Cortex of kidney (tissue), 1 donor: Measurements from ENCODE around the gene PRICKLE2.

Source experiments
- DNase-seq: peaks from one replicate; lab custom pipeline; 2025; lab: John Stamatoyannopoulos, UW

The PRICKLE2 gene

DNA sequence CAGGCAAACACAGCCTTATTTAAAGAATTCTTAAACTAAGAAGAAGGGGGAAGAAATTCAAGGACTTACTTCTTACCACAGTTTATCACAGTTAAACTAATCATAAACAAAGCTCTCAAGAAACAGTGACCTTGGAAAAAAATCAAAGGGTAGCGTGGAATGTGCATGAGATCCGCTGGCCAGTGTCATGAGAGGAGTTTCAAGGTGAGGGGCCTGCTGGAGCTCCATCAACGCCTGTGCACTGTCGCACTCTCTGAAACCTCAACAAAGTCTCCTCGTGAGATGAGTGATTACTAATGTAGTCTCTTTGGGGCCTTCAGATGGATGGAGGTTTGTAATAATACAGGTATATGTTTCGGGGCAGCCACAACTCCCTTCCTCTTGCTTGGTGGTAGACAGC, 28.4 kb upstream of the PRICKLE2 start:
- no peak for DNase-seq

DNA sequence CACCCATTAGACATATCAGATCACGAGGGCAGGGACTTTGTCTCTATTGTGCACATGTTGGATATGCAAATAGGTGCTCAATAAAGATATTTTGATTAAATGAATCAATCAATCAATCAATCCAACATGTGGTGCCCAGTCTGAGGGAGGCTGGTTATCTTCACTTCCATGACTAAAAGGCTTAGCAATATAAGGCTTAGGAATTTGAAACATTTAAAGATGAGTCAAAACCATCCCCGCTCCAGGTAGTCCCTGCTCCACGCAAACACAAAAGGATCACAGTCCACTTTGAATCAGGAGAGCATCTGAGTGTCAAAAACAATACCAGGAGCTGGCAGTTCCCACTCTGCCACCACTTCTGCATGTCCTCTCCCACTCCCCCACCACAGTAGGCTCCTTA, 25.8 kb upstream of the PRICKLE2 start:
- DNase-seq: no peak

DNA sequence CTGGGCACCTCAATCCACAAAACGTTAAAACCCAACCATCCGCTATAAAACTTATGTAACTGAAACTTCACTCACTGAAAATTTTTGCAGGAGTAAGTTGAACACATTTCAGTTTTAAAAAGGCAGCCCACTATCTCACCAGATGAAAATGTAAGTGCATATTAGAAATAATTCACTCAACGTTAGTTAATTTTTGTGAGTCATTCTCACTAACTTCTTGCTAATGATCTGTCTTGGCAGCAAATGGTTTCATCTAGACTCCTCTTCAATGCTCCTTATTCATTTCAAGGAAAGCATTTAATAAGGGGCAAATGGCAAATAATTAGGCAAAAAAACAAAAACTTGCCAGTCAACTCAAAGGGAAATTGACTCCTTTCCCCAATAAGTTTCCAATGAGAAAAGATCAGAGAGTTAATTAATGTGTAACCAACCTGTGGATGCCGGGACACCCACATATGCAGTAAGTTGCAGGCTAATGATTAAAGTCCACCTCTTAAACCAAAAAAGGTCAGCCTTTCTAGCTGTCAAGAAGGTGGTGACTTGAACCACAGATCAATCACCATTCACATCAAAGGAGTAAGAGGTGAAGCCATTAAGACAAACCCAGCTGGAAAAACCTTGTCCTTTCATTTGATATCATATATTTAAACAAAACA, 22.9 kb upstream of the PRICKLE2 start:
- no peak for DNase-seq

DNA sequence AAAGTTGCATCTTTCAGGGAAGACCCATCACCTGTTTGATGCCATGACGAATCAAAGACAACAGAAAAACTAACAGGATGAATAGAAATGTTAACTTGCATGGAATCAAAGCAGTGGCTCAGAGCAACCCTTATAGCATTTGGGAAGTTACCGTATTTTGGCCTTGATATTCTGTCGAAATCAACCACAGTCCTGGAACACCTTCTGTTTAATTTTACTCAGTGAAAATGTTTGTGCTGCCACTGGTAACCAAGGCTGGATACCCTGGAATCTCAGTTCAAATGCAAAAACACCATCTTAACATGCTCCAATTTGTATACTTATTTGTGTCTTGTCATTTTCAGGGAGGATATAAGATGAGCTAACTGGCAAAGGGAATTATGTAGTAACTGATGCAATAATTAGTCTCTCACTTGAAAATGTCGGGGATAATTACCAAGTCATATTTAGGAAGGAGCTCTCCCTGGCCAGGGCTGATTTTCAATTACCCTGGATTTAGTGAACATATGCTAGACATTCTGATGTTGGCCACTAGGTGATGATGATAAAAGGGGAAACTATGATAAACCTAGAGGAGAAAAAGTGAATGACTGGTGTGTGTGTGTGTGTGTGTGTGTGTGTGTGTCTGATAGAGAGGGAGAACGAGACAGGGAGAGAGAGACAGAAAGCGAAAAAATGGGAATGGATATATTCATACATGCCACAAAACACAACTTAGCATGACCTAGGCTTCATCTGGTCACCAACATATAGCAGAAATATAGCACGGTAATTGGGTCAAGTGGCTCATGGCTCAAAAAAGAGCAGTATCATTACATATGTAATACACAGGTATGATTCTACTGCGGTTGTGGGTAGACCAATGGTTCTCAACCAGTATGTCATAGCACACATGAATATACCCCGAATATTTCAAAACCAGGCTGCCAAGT, 19.0 kb upstream of the PRICKLE2 start:
- no peak for DNase-seq

DNA sequence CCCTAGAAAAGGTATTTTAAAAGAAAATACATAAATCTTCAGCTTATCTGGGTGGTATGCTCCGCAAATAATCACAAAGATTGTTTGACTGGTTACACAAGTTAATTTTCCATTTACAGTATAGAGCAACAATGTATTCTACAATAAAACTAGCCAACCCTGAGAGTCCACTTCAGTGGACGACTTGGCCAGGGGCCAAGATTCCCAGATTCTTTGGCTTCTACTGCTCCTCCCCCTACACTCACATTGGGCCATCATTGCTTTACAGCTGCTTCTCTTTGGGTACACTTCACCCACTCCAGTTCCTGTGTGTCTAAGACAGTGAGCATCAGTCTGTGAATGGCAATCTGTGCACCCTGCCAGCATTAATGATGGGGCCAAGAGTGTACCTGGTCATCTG, 17.2 kb upstream of the PRICKLE2 start:
- DNase-seq: no peak

DNA sequence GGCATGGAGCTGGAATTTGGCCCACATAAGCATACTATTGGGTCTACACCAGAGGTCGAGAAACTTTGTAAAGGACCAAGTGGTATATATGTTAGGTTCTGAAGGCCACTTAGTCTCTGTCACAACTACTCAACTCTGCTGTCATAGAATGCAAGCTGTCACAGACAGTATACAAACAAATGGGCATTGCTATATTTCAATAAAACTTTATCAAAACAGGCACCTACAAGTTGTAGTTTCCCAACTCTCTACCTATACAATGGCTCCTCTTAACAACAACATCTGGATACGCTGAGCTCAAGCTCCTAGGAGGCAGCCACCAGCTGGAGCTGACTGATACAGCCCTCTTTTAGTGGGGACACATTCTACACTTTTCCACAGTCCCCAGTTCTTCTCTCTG, 15.7 kb upstream of the PRICKLE2 start:
- no peak for DNase-seq

DNA sequence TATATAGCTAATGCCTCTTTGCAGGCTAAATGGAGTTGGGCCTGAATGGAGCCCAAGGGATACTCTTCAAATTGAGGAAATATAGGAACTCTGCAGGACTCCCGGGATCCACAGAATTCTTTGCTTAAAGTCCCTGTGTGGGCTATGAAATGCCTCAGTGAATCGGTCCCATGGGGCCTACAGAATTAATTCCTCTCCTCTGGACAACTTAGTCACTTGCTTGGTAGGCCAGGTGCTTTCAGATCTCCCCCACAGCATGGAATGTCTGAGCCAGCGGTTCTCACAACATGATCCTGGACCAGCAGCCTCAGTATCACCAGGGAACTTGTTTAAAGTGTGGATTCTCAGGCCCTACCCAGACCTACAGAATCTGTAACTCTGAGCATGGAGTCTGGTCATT, 15.1 kb upstream of the PRICKLE2 start:
- no peak for DNase-seq

DNA sequence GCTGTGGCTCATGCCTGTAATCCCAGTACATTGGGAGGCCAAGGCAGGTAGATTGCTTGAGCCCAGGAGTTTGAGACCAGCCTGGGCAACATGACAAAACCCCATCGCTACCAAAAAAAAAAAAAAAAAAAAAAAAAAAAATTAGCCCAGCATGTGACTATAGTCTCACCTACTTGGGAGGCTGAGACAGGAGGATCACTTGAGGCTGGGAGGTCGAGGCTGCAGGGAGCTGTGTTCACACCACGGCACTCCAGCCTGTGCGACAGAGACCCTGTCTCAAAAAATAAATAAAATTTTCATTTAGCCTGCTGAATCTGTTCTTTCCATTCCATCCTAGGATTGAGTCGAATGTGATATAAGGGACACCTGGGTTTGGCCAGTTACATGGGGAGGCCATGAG, 14.6 kb upstream of the PRICKLE2 start:
- no peak for DNase-seq

DNA sequence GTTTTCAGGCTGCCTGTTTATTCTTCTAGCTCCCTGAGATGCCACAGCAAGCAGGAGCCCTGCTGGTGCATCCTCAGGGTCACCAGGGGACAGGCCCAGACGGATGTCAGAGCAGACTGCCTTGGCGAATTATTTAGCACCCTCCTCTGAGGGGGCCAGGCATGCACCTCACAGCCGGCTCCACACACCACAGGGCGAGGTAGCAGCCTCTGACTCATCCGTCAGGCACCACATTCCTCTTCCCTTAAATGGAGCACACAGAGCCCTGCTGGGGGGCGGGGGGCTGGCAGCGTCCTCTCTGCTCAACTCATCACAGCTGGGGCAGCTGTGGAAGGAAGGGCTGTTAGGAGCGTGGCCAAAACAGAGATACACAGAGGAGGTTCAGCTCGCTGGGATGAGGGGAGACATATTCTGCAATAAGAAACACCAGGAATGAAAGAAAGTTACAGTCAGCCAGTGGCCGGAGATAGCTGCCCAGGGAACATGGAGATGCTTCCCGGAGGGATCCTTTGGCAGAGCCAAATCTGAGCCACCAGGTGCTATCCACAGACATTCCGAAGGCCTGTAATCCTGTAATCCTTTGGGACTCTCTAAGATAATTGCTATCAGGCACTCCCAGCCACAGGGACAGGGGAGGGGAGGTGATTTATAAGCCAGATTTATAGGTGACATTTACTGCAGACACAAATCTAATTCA, 13.9 kb upstream of the PRICKLE2 start:
- no peak for DNase-seq

DNA sequence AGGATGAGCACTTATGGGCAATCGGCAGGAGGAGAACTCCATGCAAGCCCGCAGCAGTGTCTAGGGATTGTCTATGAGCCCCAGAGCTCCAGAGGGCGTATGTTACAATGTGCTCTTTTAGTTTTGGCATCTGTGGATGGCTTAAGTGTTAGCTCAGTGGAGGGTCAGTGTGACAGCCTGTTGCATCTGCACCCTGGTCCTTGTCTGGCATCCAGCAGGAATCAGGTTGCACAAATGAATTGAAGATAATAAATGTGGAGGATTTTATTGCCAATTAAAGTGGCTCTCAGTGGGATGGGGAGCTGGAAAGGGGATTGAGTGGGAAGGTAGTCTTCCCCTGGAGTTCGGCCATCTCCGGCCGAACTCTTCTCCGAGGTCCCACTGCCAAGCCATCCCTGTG, 11.8 kb upstream of the PRICKLE2 start:
- no peak for DNase-seq

DNA sequence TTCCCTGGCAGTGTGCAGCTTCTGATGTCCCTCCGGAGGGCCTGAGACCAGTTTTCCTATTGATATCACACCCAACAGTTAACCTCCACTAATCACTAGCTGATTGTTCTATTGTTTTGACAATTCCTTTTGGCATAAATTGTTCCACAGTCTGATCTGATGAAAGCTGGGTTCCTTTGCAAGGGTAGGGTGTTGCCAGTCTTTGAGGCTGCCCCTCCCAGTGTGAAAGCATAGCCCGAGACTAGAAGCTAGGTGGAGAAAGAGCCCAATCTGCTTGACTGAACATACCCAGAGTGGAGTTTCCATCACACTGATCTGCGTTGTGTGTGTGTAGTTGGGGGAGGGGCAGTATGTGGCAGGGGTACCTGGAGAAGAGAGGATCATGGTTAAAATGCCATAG, 10.3 kb upstream of the PRICKLE2 start:
- no peak for DNase-seq

DNA sequence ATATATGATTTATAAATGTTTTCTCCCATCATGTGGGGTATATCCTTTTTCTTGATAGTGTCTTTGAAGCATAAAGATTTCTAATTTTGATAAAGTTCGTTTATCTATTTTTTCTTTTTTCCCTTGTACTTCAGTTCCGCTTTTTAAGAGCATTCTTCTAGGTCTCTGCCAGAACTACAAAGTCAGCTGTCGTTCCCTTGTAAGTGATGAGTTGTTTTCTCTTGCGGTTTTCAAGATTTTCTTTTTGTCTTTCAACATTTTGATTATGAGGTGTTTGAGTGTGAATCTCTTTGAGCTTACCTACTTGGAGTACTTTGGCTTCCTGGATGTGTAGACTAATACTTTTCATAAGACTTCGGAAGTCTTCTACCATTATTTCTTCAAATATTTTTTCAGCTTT, 9.3 kb upstream of the PRICKLE2 start:
- DNase-seq: no peak

DNA sequence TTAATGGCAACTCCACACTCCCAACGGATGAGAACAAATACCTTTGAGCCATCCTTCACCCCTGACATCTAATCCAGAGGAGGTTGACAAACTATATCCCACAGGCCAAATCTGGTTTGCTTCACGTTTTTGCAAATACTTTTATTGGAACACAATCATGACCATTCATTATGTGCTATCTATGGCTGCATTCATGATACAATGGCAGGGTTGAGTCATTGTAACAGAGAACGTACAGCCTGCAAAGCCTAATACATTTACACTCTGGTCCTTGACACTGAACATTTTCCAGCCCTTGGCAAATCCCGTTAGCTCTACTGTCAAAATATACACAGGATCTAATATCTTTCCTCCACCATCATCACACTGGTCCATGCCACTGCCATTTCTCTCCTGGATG, 7.6 kb upstream of the PRICKLE2 start:
- DNase-seq: no peak

DNA sequence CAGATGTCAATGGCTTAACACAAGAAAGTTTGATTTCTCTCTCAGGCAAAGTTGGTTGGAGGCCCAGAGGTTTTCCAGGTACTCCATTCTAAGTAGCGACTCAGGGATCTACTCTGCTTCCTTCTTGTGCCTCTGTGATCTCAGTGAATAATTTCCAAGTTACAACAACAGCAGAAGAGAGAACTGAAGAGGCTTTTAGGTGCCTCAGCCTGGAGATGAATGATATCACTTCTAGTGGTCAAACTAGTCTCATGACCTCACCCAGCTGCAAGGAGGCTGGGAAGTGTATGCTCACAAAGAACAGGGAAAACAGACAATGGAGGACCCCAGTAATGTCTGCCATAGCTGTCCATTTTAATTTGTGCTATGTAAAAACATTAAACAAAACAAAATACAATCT, 4.6 kb upstream of the PRICKLE2 start:
- no peak for DNase-seq

DNA sequence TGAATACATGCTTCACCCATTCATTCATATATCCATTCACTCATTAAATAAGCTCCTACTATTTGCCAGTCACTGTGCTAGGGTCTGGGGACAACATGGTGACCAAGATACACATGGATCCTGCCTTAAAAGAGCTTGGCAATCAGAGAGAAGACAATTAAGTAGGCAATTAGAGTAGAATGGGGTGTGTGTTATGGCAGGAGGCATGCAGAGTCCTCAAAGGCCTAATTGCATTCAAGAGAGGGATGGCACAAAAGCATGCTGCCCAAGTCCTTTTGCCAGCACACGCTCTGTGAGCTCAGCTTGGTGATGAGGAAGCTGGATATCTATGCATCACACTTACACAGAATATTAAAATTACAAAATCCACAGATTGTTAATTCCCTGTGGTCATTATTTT, 2.8 kb upstream of the PRICKLE2 start:
- DNase-seq: no peak

DNA sequence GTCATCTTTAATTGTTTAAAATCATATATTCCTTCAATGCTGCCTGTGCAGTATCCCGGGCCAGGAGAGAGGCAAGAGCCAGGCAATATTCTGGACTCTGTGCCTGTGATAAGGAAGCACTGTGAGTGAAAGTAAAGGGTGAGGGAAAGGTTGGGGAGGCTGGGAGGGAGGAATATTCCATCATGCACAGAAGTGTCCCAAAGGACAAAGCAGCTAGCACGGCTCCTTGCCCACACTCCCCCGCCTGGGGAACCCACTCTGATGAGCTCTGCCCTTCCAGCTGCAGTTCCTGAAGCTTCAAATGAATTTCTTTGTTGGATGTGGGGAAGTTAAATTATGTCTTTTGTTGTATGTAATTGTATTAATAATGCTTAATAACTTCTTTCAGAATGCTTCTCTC, 1.5 kb upstream of the PRICKLE2 start:
- DNase-seq: no peak

DNA sequence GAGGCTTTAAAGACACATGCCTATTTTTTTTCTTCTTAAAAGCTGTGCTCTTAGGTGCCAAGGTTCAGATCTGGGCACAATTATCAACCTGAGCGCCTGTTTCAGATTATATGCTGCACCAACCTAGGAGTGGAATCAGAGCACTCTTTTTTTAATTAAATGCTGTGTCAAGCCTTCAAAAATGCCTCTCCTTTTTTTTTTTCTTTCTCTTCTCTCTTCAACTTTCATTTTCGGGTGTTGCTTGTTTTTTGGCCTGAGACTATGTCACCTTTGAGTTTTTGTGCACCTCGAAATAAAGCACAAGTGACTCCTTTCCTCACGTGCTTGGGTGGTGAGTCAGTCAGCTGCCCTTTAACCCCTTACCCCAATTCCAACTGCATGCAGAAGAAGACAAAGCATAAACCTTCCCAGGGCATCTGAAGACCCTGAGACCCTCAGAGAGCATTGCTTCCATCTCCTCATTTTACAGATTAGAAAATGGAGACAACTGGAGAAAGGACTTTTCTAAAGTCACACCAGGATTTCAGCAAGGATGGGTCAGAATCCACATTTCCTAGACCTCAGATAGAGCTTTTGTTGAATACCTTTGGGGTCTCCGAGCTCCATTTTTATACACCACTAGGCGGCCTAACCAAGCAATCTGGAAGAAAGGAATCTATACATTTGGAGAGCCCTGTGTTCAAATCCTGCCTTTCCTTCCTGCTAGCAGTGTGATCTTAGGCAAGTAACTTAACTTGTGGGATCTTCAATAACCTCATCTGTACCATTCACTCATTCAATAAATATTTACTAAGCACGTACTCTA, 631 bp upstream of the PRICKLE2 start:
- DNase-seq: no peak

DNA sequence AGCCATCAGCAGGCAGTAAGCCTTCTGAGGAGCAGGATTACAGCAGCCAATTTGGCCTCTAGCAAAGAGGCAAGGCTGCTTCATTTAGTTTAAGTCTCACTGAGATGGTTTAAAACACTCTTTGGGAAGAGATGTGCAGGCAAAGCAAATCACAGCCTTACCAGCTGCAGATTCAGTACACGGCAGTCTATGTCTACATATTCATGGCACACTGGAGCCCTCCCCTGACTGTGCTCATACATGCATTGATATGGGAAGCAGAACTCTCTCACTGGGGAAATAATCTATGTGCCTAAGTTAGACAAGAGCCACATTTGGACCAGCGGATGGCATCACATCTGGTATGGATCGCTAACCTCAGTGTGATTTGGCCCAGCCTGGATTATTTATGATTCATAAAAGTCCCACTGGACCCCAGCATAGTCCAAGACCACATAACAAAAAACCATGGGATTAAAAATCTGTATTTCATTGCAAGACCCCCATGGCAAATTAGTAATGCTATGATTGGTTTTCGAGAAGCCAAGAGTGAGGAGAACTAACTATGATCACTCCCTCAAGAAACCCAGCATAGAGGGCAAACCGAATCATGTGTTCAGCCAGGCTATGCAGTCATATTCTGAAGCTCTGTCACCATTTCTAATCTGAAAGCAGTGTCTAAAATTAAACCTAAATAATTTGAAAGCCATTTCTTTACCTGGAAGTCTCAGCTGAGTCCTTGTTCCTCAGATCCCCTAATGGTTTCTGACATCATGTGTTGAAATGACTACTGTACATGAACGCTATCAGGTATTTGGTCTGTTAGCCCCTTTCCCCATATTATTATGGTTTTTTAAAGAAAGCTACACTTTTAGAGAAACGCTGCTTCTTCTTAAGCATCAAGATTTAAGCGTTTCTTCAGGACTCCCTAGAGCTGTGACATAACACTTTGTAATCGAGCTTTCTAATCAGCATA, 1.2 kb downstream of the PRICKLE2 start:
- no peak for DNase-seq

DNA sequence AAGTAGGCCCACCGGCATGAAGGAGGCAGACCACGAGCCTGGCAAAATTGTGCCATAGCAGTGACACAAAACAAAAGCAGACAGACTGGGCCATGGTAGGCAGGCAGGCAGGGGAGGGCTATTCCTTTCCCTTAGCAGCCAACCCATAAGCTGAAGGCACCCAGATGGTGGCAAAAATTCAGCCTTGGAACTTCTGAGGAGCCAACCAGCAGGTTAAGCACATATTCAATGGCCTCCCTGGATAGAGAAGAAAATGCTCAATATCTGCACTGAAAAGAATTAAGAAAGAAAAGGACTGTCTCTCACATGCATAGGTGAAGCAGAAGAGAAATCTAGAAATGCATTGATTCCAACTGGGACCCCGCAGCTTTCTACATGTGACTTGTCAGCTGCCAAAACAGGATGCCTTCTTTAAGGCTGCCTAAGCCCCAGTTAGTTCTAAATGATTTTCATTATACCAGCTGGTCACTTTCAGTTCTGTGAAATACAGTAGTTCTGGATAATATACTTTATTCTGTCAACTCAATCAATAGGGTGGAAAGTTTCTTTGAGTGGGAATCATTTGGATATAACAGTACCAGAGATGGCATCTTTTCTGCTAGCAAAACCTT, 2.7 kb downstream of the PRICKLE2 start:
- no peak for DNase-seq

DNA sequence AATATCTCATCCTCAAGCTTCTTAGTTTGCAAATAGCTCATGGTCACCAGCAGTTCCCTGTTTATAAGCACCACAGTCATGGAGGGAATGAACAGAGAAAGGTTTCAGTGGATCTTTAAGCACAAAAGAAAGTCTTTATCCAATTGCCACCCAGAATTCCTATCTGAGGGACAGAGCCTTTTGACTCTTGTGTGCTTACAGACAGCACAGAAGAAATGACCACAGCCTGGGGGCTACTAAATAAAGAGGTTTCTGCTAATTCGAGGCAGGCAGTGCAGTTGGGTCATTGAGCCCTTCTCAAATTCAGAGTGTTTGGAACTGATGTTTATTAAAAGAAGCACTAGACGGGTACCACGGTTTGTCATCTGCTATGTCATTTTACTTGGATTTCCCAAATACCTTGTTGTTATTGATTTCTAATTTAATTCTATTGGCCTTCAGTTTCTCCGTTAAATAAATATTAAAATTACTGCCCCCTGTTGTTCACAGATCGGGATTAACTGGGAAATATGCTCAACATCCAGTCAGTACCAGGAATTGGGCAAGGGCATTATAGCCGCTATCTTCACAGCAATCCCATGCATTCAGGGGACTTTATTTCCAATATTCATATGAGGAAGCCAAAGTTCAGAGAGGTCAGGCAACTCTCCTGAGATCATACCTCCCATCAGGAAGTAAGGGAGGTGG, 3.6 kb downstream of the PRICKLE2 start:
- DNase-seq: no peak
